ENCODE data around the gene ROBO4.

ROBO4 gene

GRCh38 chr11:124890151-124890550, 7.5 kb downstream of the ROBO4 start:
- H3K9me3 Mint-ChIP-seq, result no peaks in the 10 kb centered on the region
- DNase-seq, result no peak
- H3K4me1 Mint-ChIP-seq, result no peaks in the 10 kb centered on the region
- H3K36me3 Mint-ChIP-seq, result no peaks in the 10 kb centered on the region
- no peak overlapping the region for H3K4me3 Mint-ChIP-seq
- H3K27me3 Mint-ChIP-seq, result peaks cover 48% of the 10 kb centered on the region
- CTCF ChIA-PET, result no interaction called here
- H3K27ac Mint-ChIP-seq, result no peak overlapping the region

- Mint-ChIP-seq H3K4me1 (no peaks in the 10 kb centered on the region), H3K27me3 (peaks cover 49% of the 10 kb centered on the region), H3K27ac (no peak overlapping the region), H3K36me3 (no peaks in the 10 kb centered on the region), H3K4me3 (no peak overlapping the region), H3K9me3 (no peaks in the 10 kb centered on the region)
- DNase-seq, result no peak
- CTCF ChIA-PET, result interaction anchor here (0.6 kb wide), 1 partner anchor 46 kb away, joined by 3 read pairs; no protein-coding TSS in a partner anchor
Observed at GRCh38 chr11:124889191-124890091, 8.2 kb downstream of the ROBO4 start.

- no peak overlapping the region for H3K4me3 Mint-ChIP-seq
- no peaks in the 10 kb centered on the region for H3K9me3 Mint-ChIP-seq
- CTCF ChIA-PET, result interaction anchor here (1.0 to 2.1 kb wide), 2 partner anchors 8 to 11 kb away, joined by 3 to 5 read pairs; no protein-coding TSS in a partner anchor
- no peak for DNase-seq
- H3K27me3 Mint-ChIP-seq, result peaks cover 46% of the 10 kb centered on the region
- H3K27ac Mint-ChIP-seq, result no peak overlapping the region
- H3K36me3 Mint-ChIP-seq, result no peaks in the 10 kb centered on the region
- H3K4me1 Mint-ChIP-seq, result no peaks in the 10 kb centered on the region
Observed at GRCh38 chr11:124887667-124888013, 10.0 kb downstream of the ROBO4 start.

GRCh38 chr11:124886978-124887666, 10.5 kb downstream of the ROBO4 start:
- H3K36me3 Mint-ChIP-seq, result no peaks in the 10 kb centered on the region
- DNase-seq, result no peak
- H3K9me3 Mint-ChIP-seq, result no peaks in the 10 kb centered on the region
- H3K27me3 Mint-ChIP-seq, result peaks cover 47% of the 10 kb centered on the region
- CTCF ChIA-PET, result interaction anchor here (1.0 to 2.1 kb wide), 2 partner anchors 8 to 11 kb away, joined by 3 to 5 read pairs; no protein-coding TSS in a partner anchor
- H3K4me1 Mint-ChIP-seq, result no peaks in the 10 kb centered on the region
- H3K27ac Mint-ChIP-seq, result no peak overlapping the region
- H3K4me3 Mint-ChIP-seq, result no peak overlapping the region

- H3K4me1 Mint-ChIP-seq, result no peaks in the 10 kb centered on the region
- no peaks in the 10 kb centered on the region for H3K36me3 Mint-ChIP-seq
- no peak overlapping the region for H3K27ac Mint-ChIP-seq
- no peaks in the 10 kb centered on the region for H3K9me3 Mint-ChIP-seq
- CTCF ChIA-PET, result interaction anchor here (2.1 kb wide), 1 partner anchor 10 kb away, joined by 5 read pairs; no protein-coding TSS in a partner anchor
- H3K4me3 Mint-ChIP-seq, result no peak overlapping the region
- H3K27me3 Mint-ChIP-seq, result peaks cover 47% of the 10 kb centered on the region
- DNase-seq, result no peak
Observed at GRCh38 chr11:124886476-124886875, 11.2 kb downstream of the ROBO4 start.

- Mint-ChIP-seq H3K4me1 (peaks cover 3% of the 10 kb centered on the region), H3K27ac (no peak overlapping the region), H3K36me3 (no peaks in the 10 kb centered on the region), H3K4me3 (no peak overlapping the region), H3K27me3 (peaks cover 40% of the 10 kb centered on the region), H3K9me3 (no peaks in the 10 kb centered on the region)
- DNase-seq, result no peak
- CTCF ChIA-PET, result interaction anchor here (1.0 to 1.1 kb wide), 2 partner anchors 8 to 19 kb away, joined by 3 to 5 read pairs; partner anchors contain the start of gene ROBO3
Observed at GRCh38 chr11:124884869-124885479, 12.7 kb downstream of the ROBO4 start.

GRCh38 chr11:124884340-124884739, 13.3 kb downstream of the ROBO4 start:
- H3K4me3 Mint-ChIP-seq, result no peak overlapping the region

GRCh38 chr11:124882339-124883071, 15.2 kb downstream of the ROBO4 start:
- H3K4me3 Mint-ChIP-seq, result no peak overlapping the region
- H3K9me3 Mint-ChIP-seq, result no peaks in the 10 kb centered on the region
- no peak for DNase-seq
- H3K4me1 Mint-ChIP-seq, result peaks cover 11% of the 10 kb centered on the region
- no peak overlapping the region for H3K27ac Mint-ChIP-seq
- peaks cover 41% of the 10 kb centered on the region for H3K27me3 Mint-ChIP-seq
- H3K36me3 Mint-ChIP-seq, result no peaks in the 10 kb centered on the region
- CTCF ChIA-PET, result interaction anchor here (1.0 kb wide), 1 partner anchor 13 kb away, joined by 3 read pairs; no protein-coding TSS in a partner anchor

More at GRCh38 chr11:124884340-124884739, 13.3 kb downstream of the ROBO4 start:
- Mint-ChIP-seq H3K27me3 (peaks cover 36% of the 10 kb centered on the region), H3K4me1 (peaks cover 4% of the 10 kb centered on the region), H3K27ac (peak overlapping the region; percentile 38), H3K9me3 (no peaks in the 10 kb centered on the region), H3K36me3 (no peaks in the 10 kb centered on the region)
- CTCF ChIA-PET, result interaction anchor here (1.0 to 1.1 kb wide), 2 partner anchors 8 to 19 kb away, joined by 3 to 5 read pairs; partner anchors contain the start of gene ROBO3
- no peak for DNase-seq

GRCh38 chr11:124880958-124881357, 16.7 kb downstream of the ROBO4 start:
- CTCF ChIA-PET, result interaction anchor here (0.6 to 0.8 kb wide), 2 partner anchors 73 to 468 kb away, joined by 3 read pairs; no protein-coding TSS in a partner anchor
- Mint-ChIP-seq H3K4me3 (no peak overlapping the region), H3K36me3 (no peaks in the 10 kb centered on the region), H3K27me3 (peaks cover 46% of the 10 kb centered on the region), H3K9me3 (no peaks in the 10 kb centered on the region), H3K4me1 (peaks cover 23% of the 10 kb centered on the region), H3K27ac (peak overlapping the region; percentile 20)
- no peak for DNase-seq

GRCh38 chr11:124880290-124880611, 17.4 kb downstream of the ROBO4 start:
- Mint-ChIP-seq H3K4me1 (peaks cover 29% of the 10 kb centered on the region), H3K27ac (no peak overlapping the region), H3K9me3 (no peaks in the 10 kb centered on the region), H3K4me3 (no peak overlapping the region), H3K27me3 (peaks cover 51% of the 10 kb centered on the region), H3K36me3 (no peaks in the 10 kb centered on the region)
- DNase-seq, result no peak
- CTCF ChIA-PET, result interaction anchor here (1.6 kb wide), 1 partner anchor 14 kb away, joined by 5 read pairs; no protein-coding TSS in a partner anchor

GRCh38 chr11:124879493-124880289, 18.0 kb downstream of the ROBO4 start:
- H3K36me3 Mint-ChIP-seq, result no peaks in the 10 kb centered on the region
- CTCF ChIA-PET, result interaction anchor here (1.1 to 1.6 kb wide), 2 partner anchors 8 to 13 kb away, joined by 3 to 5 read pairs; no protein-coding TSS in a partner anchor
- H3K4me3 Mint-ChIP-seq, result no peak overlapping the region
- no peak overlapping the region for H3K27ac Mint-ChIP-seq
- no peaks in the 10 kb centered on the region for H3K9me3 Mint-ChIP-seq
- DNase-seq, result no peak
- H3K27me3 Mint-ChIP-seq, result peaks cover 51% of the 10 kb centered on the region
- peaks cover 29% of the 10 kb centered on the region for H3K4me1 Mint-ChIP-seq

- no peak overlapping the region for H3K27ac Mint-ChIP-seq
- H3K4me3 Mint-ChIP-seq, result no peak overlapping the region
- CTCF ChIA-PET, result interaction anchor here (1.1 to 1.6 kb wide), 2 partner anchors 9 to 13 kb away, joined by 3 to 5 read pairs; no protein-coding TSS in a partner anchor
- no peak for DNase-seq
- no peaks in the 10 kb centered on the region for H3K9me3 Mint-ChIP-seq
- H3K4me1 Mint-ChIP-seq, result peaks cover 29% of the 10 kb centered on the region
- H3K27me3 Mint-ChIP-seq, result peaks cover 54% of the 10 kb centered on the region
- H3K36me3 Mint-ChIP-seq, result no peaks in the 10 kb centered on the region
Observed at GRCh38 chr11:124878759-124879492, 18.7 kb downstream of the ROBO4 start.

Measured in activated naive CD4-positive, alpha-beta T cell treated with anti-CD3 and anti-CD28 coated beads, Interleukin-2, amount 10 ng/mL, durations not matched to agents 7 days and 5 days (primary cell).